Measurements from ENCODE around the gene PIEZO2. TPM values are rescaled to one million over a fixed set of nuclear protein-coding genes. Genes with fewer than 3 reads are reported as not detected.

PIEZO2 gene
- total and polyA plus RNA-seq, 9 donors: 19.3 to 55.4 (median 35.3) TPM

- Histone ChIP-seq H3K36me3 (ENCODE audit: control insufficient read depth, insufficient read depth, low read length) (no peaks in the 10 kb centered on the region), H3K4me3 (ENCODE audit: low read length) (no peak overlapping the region), H3K27ac (ENCODE audit: low read length) (no peak overlapping the region), H3K27me3 (ENCODE audit: control insufficient read depth, insufficient read depth, low read length) (no peaks in the 10 kb centered on the region), H3K4me1 (ENCODE audit: control insufficient read depth, insufficient read depth, low read length) (peaks cover 7% of the 10 kb centered on the region), H3K9me3 (replicated peaks; ENCODE audit: control insufficient read depth, low read depth, low read length) (no peaks in the 10 kb centered on the region)
- DNase-seq: peak; percentile 61
- WGBS (ENCODE audit: insufficient coverage): no CpG with 5 or more reads among the region's 10 CpGs
These were observed 52.3 kb downstream of the PIEZO2 start for GRCh38 chr18:11096839-11097750.

- H3K9me3 ChIP-seq (replicated peaks; ENCODE audit: control insufficient read depth, low read depth, low read length): no peaks in the 10 kb centered on the region
- DNase-seq: no peak
- H3K4me1 ChIP-seq (ENCODE audit: control insufficient read depth, insufficient read depth, low read length): peaks cover 7% of the 10 kb centered on the region
- no peak overlapping the region for H3K4me3 ChIP-seq (ENCODE audit: low read length)
- no peaks in the 10 kb centered on the region for H3K27me3 ChIP-seq (ENCODE audit: control insufficient read depth, insufficient read depth, low read length)
- H3K36me3 ChIP-seq (ENCODE audit: control insufficient read depth, insufficient read depth, low read length): no peaks in the 10 kb centered on the region
- WGBS (ENCODE audit: insufficient coverage): 52% methylated on average over 3 of the region's 5 CpGs
- no peak overlapping the region for H3K27ac ChIP-seq (ENCODE audit: low read length)
These were observed 53.0 kb downstream of the PIEZO2 start for GRCh38 chr18:11096411-11096810.

GRCh38 chr18:11095674-11096293 lies 53.6 kb downstream of the PIEZO2 start:
- Histone ChIP-seq H3K36me3 (ENCODE audit: control insufficient read depth, insufficient read depth, low read length) (no peaks in the 10 kb centered on the region), H3K9me3 (replicated peaks; ENCODE audit: control insufficient read depth, low read depth, low read length) (no peaks in the 10 kb centered on the region), H3K4me3 (ENCODE audit: low read length) (no peak overlapping the region), H3K4me1 (ENCODE audit: control insufficient read depth, insufficient read depth, low read length) (peaks cover 7% of the 10 kb centered on the region), H3K27ac (ENCODE audit: low read length) (no peak overlapping the region), H3K27me3 (ENCODE audit: control insufficient read depth, insufficient read depth, low read length) (no peaks in the 10 kb centered on the region)
- DNase-seq: no peak
- WGBS (ENCODE audit: insufficient coverage): 97% methylated on average over 3 of the region's 6 CpGs

- Histone ChIP-seq H3K27ac (ENCODE audit: low read length) (no peak overlapping the region), H3K4me1 (ENCODE audit: control insufficient read depth, insufficient read depth, low read length) (peaks cover 7% of the 10 kb centered on the region), H3K9me3 (replicated peaks; ENCODE audit: control insufficient read depth, low read depth, low read length) (no peaks in the 10 kb centered on the region), H3K27me3 (ENCODE audit: control insufficient read depth, insufficient read depth, low read length) (no peaks in the 10 kb centered on the region), H3K36me3 (ENCODE audit: control insufficient read depth, insufficient read depth, low read length) (no peaks in the 10 kb centered on the region), H3K4me3 (ENCODE audit: low read length) (no peak overlapping the region)
- no peak for DNase-seq
- 87% methylated on average over 3 of the region's 5 CpGs for WGBS (ENCODE audit: insufficient coverage)
These were observed 54.2 kb downstream of the PIEZO2 start for GRCh38 chr18:11095211-11095610.

- no peaks in the 10 kb centered on the region for H3K27me3 ChIP-seq (ENCODE audit: control insufficient read depth, insufficient read depth, low read length)
- no CpG with 5 or more reads among the region's 6 CpGs for WGBS (ENCODE audit: insufficient coverage)
- no peaks in the 10 kb centered on the region for H3K9me3 ChIP-seq (replicated peaks; ENCODE audit: control insufficient read depth, low read depth, low read length)
- peaks cover 9% of the 10 kb centered on the region for H3K4me1 ChIP-seq (ENCODE audit: control insufficient read depth, insufficient read depth, low read length)
- no peak overlapping the region for H3K4me3 ChIP-seq (ENCODE audit: low read length)
- no peak for DNase-seq
- H3K36me3 ChIP-seq (ENCODE audit: control insufficient read depth, insufficient read depth, low read length): no peaks in the 10 kb centered on the region
- no peak overlapping the region for H3K27ac ChIP-seq (ENCODE audit: low read length)
These were observed 57.6 kb downstream of the PIEZO2 start for GRCh38 chr18:11091746-11092145.

- Histone ChIP-seq H3K4me1 (ENCODE audit: control insufficient read depth, insufficient read depth, low read length) (peaks cover 7% of the 10 kb centered on the region), H3K36me3 (ENCODE audit: control insufficient read depth, insufficient read depth, low read length) (no peaks in the 10 kb centered on the region), H3K27ac (ENCODE audit: low read length) (peak overlapping the region; percentile 75), H3K27me3 (ENCODE audit: control insufficient read depth, insufficient read depth, low read length) (no peaks in the 10 kb centered on the region), H3K4me3 (ENCODE audit: low read length) (no peak overlapping the region), H3K9me3 (replicated peaks; ENCODE audit: control insufficient read depth, low read depth, low read length) (no peaks in the 10 kb centered on the region)
- DNase-seq: peak; percentile 46
- 45% methylated on average over 4 of the region's 9 CpGs for WGBS (ENCODE audit: insufficient coverage)
These were observed 59.2 kb downstream of the PIEZO2 start for GRCh38 chr18:11089931-11090715.

GRCh38 chr18:11081009-11081532 lies 68.3 kb downstream of the PIEZO2 start:
- no peaks in the 10 kb centered on the region for H3K9me3 ChIP-seq (replicated peaks; ENCODE audit: control insufficient read depth, low read depth, low read length)
- H3K4me3 ChIP-seq (ENCODE audit: low read length): no peak overlapping the region
- H3K27me3 ChIP-seq (ENCODE audit: control insufficient read depth, insufficient read depth, low read length): no peaks in the 10 kb centered on the region
- no peak overlapping the region for H3K27ac ChIP-seq (ENCODE audit: low read length)
- H3K4me1 ChIP-seq (ENCODE audit: control insufficient read depth, insufficient read depth, low read length): no peaks in the 10 kb centered on the region
- H3K36me3 ChIP-seq (ENCODE audit: control insufficient read depth, insufficient read depth, low read length): no peaks in the 10 kb centered on the region
- no peak for DNase-seq
- 100% methylated on average over 1 of the region's 2 CpGs for WGBS (ENCODE audit: insufficient coverage)

GRCh38 chr18:11078491-11078890 lies 70.9 kb downstream of the PIEZO2 start:
- Histone ChIP-seq H3K36me3 (ENCODE audit: control insufficient read depth, insufficient read depth, low read length) (no peaks in the 10 kb centered on the region), H3K9me3 (replicated peaks; ENCODE audit: control insufficient read depth, low read depth, low read length) (no peaks in the 10 kb centered on the region), H3K27me3 (ENCODE audit: control insufficient read depth, insufficient read depth, low read length) (no peaks in the 10 kb centered on the region), H3K4me3 (ENCODE audit: low read length) (no peak overlapping the region), H3K27ac (ENCODE audit: low read length) (no peak overlapping the region), H3K4me1 (ENCODE audit: control insufficient read depth, insufficient read depth, low read length) (no peaks in the 10 kb centered on the region)
- no CpG with 5 or more reads among the region's 4 CpGs for WGBS (ENCODE audit: insufficient coverage)
- peak; percentile 72 for DNase-seq

- Histone ChIP-seq H3K9me3 (replicated peaks; ENCODE audit: control insufficient read depth, low read depth, low read length) (no peaks in the 10 kb centered on the region), H3K27me3 (ENCODE audit: control insufficient read depth, insufficient read depth, low read length) (no peaks in the 10 kb centered on the region), H3K4me1 (ENCODE audit: control insufficient read depth, insufficient read depth, low read length) (no peaks in the 10 kb centered on the region), H3K36me3 (ENCODE audit: control insufficient read depth, insufficient read depth, low read length) (no peaks in the 10 kb centered on the region), H3K4me3 (ENCODE audit: low read length) (no peak overlapping the region), H3K27ac (ENCODE audit: low read length) (no peak overlapping the region)
- DNase-seq: no peak
- 100% methylated on average over 1 of the region's 5 CpGs for WGBS (ENCODE audit: insufficient coverage)
These were observed 71.7 kb downstream of the PIEZO2 start for GRCh38 chr18:11077548-11078187.

Data from muscle of leg (tissue), 11 donors.